DND-41 (cell line): ENCODE data around the gene SECTM1.

ENCODE experiments used
- ATAC-seq: fragments of 200-7000 bp; cut with Tn5 transposase; 3 replicates; pipeline ENCODE4 v1.9.1; 2021; ENCODE audit warnings: low read depth; ENCODE audit not compliant: insufficient read depth
- DNase-seq: peaks from one replicate; pipeline ENCODE4 v3.0.0-alpha.2; 2020
- H2AFZ ChIP-seq: 2 replicates; pipeline ENCODE4 v1.6.0; 2012; ENCODE audit warnings: low read depth, low read length
- H3K27ac ChIP-seq: 2 replicates; pipeline ENCODE4 v1.5.1; 2012; ENCODE audit warnings: low read length, inconsistent platforms
- H3K27me3 ChIP-seq: fragments of 200-600 bp; sonication (generic); 2 replicates; pipeline ENCODE4 v1.6.0; 2012; ENCODE audit warnings: low read length, mild to moderate bottlenecking, inconsistent platforms; ENCODE audit not compliant: insufficient read depth, poor library complexity
- H3K36me3 ChIP-seq: 2 replicates; pipeline ENCODE4 v1.5.1; 2012; ENCODE audit warnings: low read length, inconsistent platforms; ENCODE audit not compliant: insufficient read depth
- H3K4me1 ChIP-seq: 2 replicates; pipeline ENCODE4 v1.5.1; 2012; ENCODE audit warnings: mild to moderate bottlenecking, low read length; ENCODE audit not compliant: insufficient read depth
- H3K4me2 ChIP-seq: 2 replicates; pipeline ENCODE4 v1.6.0; 2012; ENCODE audit warnings: mild to moderate bottlenecking, moderate library complexity, low read length, inconsistent platforms; ENCODE audit not compliant: insufficient read depth
- H3K4me3 ChIP-seq, 2 experiments: fragments of 200-600 bp in 1 of 2; shearing (Covaris generic) in 1 of 2; 2 replicates each; pipeline ENCODE4 v1.5.1; 2012 to 2016; ENCODE audit warnings: inconsistent platforms in 2 of 2, low read length in 2 of 2, mild to moderate bottlenecking in 2 of 2, low read depth in 1 of 2, moderate library complexity in 1 of 2
- H3K79me2 ChIP-seq: 2 replicates; pipeline ENCODE4 v1.6.0; 2012; ENCODE audit warnings: low read length, inconsistent platforms; ENCODE audit not compliant: insufficient read depth
- H3K9ac ChIP-seq: 2 replicates; pipeline ENCODE4 v1.6.0; 2012; ENCODE audit warnings: low read depth, mild to moderate bottlenecking, inconsistent platforms, low read length, moderate library complexity
- H3K9me3 ChIP-seq: 2 replicates; pipeline ENCODE4 v1.5.1; 2012; ENCODE audit warnings: low read length, moderate library complexity, mild to moderate bottlenecking, inconsistent platforms; ENCODE audit not compliant: insufficient read depth, severe bottlenecking
- H4K20me1 ChIP-seq: 2 replicates; pipeline ENCODE4 v1.6.0; 2012; ENCODE audit warnings: low read length; ENCODE audit not compliant: insufficient read depth
- EZH2 ChIP-seq: IDR thresholded peaks from 3 replicates; pipeline ENCODE4 v1.6.1; 2012; ENCODE audit warnings: borderline replicate concordance, low read depth, mild to moderate bottlenecking, moderate library complexity, low read length, inconsistent platforms; ENCODE audit not compliant: severe bottlenecking
- TF ChIP-seq, protein P1 (sequence below): IDR thresholded peaks from 2 replicates; pipeline ENCODE4 v1.5.1; 2012; ENCODE audit warnings: borderline replicate concordance, low read length, moderate library complexity, mild to moderate bottlenecking; ENCODE audit not compliant: poor library complexity, severe bottlenecking; ENCODE audit errors: extremely low read depth

The SECTM1 gene

DNA sequence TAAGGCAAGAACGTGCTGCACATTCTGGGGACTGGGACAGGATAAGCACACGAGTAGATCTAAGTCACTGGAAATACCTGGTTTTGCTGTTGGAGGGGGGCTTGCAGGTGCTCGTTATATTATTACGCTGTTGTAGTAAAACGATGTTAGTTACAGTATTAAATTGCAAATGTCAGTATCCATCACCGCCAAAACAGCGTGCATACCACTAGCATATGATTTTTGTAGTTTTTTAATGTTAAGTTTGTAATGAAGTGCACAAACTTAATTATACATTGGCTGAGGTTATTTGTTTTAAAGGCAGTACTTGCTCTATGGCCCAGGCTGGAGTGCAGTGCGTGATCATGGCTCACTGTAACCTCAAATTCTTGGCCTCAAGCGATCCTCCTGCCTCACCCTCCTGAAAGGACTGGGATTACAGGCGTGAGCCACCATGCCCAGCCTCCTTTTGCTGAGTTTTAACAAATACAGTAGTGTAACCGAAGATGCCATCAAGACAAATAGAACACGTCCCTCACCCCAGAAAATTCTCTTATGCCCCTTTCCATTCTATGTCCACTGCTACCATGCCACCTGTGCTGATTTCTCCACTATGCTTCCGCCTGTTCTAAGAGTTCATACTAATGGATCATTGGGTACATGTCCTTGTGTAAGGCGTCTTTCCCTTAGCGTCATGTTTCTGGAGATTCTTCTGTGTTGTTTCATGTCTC lies 39.3 kb downstream of the SECTM1 start:
- Histone ChIP-seq H3K4me2 (no peak overlapping the region), H4K20me1 (no peaks in the 10 kb centered on the region), H3K4me3 (no peak overlapping the region), H3K79me2 (peaks cover 18% of the 10 kb centered on the region), H3K27me3 (no peaks in the 10 kb centered on the region), H3K9me3 (no peaks in the 10 kb centered on the region), H2AFZ (no peak overlapping the region), H3K9ac (no peak overlapping the region), H3K36me3 (no peaks in the 10 kb centered on the region), H3K4me1 (peaks cover 63% of the 10 kb centered on the region), H3K27ac (peak overlapping the region; percentile 67)
- ATAC-seq (no peak), DNase-seq (no peak)
- TF ChIP-seq, protein P1, sequence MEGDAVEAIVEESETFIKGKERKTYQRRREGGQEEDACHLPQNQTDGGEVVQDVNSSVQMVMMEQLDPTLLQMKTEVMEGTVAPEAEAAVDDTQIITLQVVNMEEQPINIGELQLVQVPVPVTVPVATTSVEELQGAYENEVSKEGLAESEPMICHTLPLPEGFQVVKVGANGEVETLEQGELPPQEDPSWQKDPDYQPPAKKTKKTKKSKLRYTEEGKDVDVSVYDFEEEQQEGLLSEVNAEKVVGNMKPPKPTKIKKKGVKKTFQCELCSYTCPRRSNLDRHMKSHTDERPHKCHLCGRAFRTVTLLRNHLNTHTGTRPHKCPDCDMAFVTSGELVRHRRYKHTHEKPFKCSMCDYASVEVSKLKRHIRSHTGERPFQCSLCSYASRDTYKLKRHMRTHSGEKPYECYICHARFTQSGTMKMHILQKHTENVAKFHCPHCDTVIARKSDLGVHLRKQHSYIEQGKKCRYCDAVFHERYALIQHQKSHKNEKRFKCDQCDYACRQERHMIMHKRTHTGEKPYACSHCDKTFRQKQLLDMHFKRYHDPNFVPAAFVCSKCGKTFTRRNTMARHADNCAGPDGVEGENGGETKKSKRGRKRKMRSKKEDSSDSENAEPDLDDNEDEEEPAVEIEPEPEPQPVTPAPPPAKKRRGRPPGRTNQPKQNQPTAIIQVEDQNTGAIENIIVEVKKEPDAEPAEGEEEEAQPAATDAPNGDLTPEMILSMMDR: no peak
- TF ChIP-seq EZH2: no peak

DNA sequence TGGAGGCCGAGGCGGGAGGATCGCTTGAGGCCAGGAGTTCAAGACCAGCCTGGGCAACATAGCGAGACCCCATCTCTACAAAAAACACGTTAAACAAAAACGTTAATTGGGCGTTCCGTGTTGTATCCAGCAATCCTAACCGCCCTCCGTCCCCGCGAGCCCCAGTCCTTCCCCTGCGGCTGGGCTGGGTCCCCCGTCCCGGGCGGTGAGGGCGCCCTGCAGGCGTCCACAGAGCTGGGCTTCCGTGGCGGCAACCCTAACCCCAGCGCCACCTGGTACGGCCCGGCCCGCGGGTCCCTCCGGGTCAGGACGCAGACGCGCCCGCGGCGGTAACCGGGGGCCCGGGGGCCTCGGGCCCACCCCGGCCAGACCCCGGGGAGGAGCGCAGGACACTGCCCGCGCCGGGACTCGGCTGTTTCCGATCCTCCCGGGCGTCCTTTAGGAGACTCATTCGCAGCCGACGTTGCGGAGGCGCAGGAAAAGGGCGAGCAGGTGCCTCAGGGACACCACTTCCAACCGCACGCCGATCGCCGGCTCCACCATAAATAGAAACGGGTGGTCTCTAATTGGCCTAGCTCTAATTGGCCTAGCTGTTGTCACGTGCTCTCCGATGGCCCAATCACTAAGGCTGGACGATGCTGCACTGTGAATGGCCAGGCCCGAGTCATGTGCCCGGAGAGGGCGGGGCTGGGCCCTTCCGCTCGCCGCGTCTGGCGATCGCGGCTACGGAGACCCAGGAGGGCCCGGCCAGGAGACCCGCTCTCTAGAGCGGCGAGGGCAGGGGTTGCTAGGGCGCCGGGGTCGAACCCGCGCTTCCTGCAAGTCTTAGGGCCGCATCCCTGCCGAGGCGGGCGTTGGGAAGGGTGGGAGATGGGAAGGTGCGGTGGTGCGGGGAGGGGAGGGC lies 41.1 kb downstream of the SECTM1 start:
- Histone ChIP-seq H3K79me2 (peaks cover 10% of the 10 kb centered on the region), H2AFZ (peak overlapping the region; percentile 81), H3K4me2 (peak overlapping the region; percentile 74), H4K20me1 (no peaks in the 10 kb centered on the region), H3K4me1 (peaks cover 54% of the 10 kb centered on the region), H3K27ac (peak overlapping the region; percentile 95), H3K36me3 (no peaks in the 10 kb centered on the region), H3K27me3 (no peaks in the 10 kb centered on the region), H3K9me3 (no peaks in the 10 kb centered on the region), H3K4me3 (peak overlapping the region; percentile 76 to 82), H3K9ac (peak overlapping the region; percentile 96)
- DNase-seq: peak; percentile 98
- peak; percentile 96 for ATAC-seq
- TF ChIP-seq, protein P1: no peak
- no peak for TF ChIP-seq EZH2

DNA sequence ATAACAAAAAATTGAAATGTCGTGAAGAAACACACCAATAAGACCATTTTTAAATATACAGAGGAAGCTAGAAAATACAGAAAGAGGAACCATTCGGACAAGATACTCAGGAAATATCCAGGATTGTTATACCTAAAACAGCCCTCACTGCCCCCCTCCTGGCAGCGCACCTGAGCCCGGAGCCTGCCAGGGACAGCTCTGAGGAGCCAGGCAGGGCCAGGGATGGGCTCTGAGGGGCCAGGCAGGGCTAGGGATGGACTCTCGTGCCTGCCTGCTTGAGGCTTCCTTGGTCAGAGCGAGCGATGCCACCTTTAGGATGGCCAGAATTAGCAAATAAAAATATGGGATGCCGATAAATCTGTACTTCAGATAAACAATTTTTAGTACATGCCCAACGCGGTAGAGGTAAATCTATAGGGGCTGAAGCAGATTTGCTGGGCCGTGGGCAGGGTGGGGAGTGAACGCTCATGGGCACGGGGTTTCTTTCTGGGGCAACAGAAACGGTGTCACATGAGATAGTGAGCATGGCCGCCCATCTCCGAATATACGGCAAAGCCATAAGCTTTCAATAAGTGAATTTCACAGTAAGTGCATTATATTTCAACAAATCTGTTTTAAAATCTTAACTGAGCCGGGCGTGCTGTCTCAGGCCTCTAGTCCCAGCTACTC lies 41.9 kb downstream of the SECTM1 start:
- peaks cover 46% of the 10 kb centered on the region for H3K4me1 ChIP-seq
- no peaks in the 10 kb centered on the region for H3K9me3 ChIP-seq
- H4K20me1 ChIP-seq: no peaks in the 10 kb centered on the region
- peaks cover 10% of the 10 kb centered on the region for H3K79me2 ChIP-seq
- peak overlapping the region; percentile 69; the same call in 1 of the 2 replicates for H2AFZ ChIP-seq
- TF ChIP-seq EZH2: no peak
- TF ChIP-seq, protein P1: no peak
- DNase-seq (no peak), ATAC-seq (no peak)
- H3K9ac ChIP-seq: peak overlapping the region; percentile 96
- peak overlapping the region; percentile 74 for H3K4me2 ChIP-seq
- H3K4me3 ChIP-seq: peak overlapping the region; percentile 76 to 82
- H3K36me3 ChIP-seq: no peaks in the 10 kb centered on the region
- H3K27ac ChIP-seq: peak overlapping the region; percentile 85
- no peaks in the 10 kb centered on the region for H3K27me3 ChIP-seq
